ENCODE data around the gene ICE1. TPM values are rescaled to one million over a fixed set of nuclear protein-coding genes. Genes with fewer than 3 reads are reported as not detected.

Gene ICE1
- total RNA-seq, 1 donor from 2014 or later, result 13.5 TPM

GRCh38 chr5:5398071-5398470, 24.4 kb upstream of the ICE1 start:
- no peak for DNase-seq (ENCODE audit: low spot score in 2 of 2)
- H3K27me3 ChIP-seq, result no peaks in the 10 kb centered on the region
- no peaks in the 10 kb centered on the region for H3K4me1 ChIP-seq
- no peaks in the 10 kb centered on the region for H3K9me3 ChIP-seq
- no peak overlapping the region for H3K4me3 ChIP-seq
- TF ChIP-seq CTCF (IDR thresholded peaks at IDR 0.05), result no peak
- no peaks in the 10 kb centered on the region for H3K36me3 ChIP-seq
- H3K27ac ChIP-seq, result no peak overlapping the region
- intact Hi-C loops (cut with DNase I), result no loop called here

- intact Hi-C loops (cut with DNase I), result no loop called here
- no peaks in the 10 kb centered on the region for H3K9me3 ChIP-seq
- H3K27me3 ChIP-seq, result no peaks in the 10 kb centered on the region
- no peaks in the 10 kb centered on the region for H3K36me3 ChIP-seq
- H3K4me3 ChIP-seq, result no peak overlapping the region
- no peak for TF ChIP-seq CTCF (IDR thresholded peaks at IDR 0.05)
- DNase-seq (ENCODE audit: low spot score in 2 of 2), result no peak
- H3K27ac ChIP-seq, result no peak overlapping the region
- H3K4me1 ChIP-seq, result no peaks in the 10 kb centered on the region
Measured at GRCh38 chr5:5401095-5401494, 21.4 kb upstream of the ICE1 start.

GRCh38 chr5:5403741-5404140, 18.7 kb upstream of the ICE1 start:
- no peak for DNase-seq (ENCODE audit: low spot score in 2 of 2)
- intact Hi-C loops (cut with DNase I), result no loop called here
- Histone ChIP-seq H3K4me1 (no peaks in the 10 kb centered on the region), H3K27ac (no peak overlapping the region), H3K27me3 (no peaks in the 10 kb centered on the region), H3K4me3 (no peak overlapping the region), H3K9me3 (no peaks in the 10 kb centered on the region), H3K36me3 (no peaks in the 10 kb centered on the region)
- TF ChIP-seq CTCF (IDR thresholded peaks at IDR 0.05), result no peak

GRCh38 chr5:5404381-5404780, 18.1 kb upstream of the ICE1 start:
- no peak for DNase-seq (ENCODE audit: low spot score in 2 of 2)
- no peak overlapping the region for H3K27ac ChIP-seq
- no peaks in the 10 kb centered on the region for H3K27me3 ChIP-seq
- H3K9me3 ChIP-seq, result peaks cover 0 to 4% of the 10 kb centered on the region in 2 donors
- H3K36me3 ChIP-seq, result no peaks in the 10 kb centered on the region
- intact Hi-C loops (cut with DNase I), result no loop called here
- TF ChIP-seq CTCF (IDR thresholded peaks at IDR 0.05), result no peak
- no peak overlapping the region for H3K4me3 ChIP-seq
- H3K4me1 ChIP-seq, result no peaks in the 10 kb centered on the region

GRCh38 chr5:5405441-5405840, 17.0 kb upstream of the ICE1 start:
- no peak for DNase-seq (ENCODE audit: low spot score in 2 of 2)
- peaks cover 0 to 5% of the 10 kb centered on the region in 2 donors for H3K9me3 ChIP-seq
- no peak overlapping the region for H3K4me3 ChIP-seq
- H3K4me1 ChIP-seq, result no peaks in the 10 kb centered on the region
- intact Hi-C loops (cut with DNase I), result no loop called here
- H3K27me3 ChIP-seq, result no peaks in the 10 kb centered on the region
- no peaks in the 10 kb centered on the region for H3K36me3 ChIP-seq
- no peak for TF ChIP-seq CTCF (IDR thresholded peaks at IDR 0.05)
- H3K27ac ChIP-seq, result no peak overlapping the region

- Histone ChIP-seq H3K4me1 (no peaks in the 10 kb centered on the region), H3K27ac (no peak overlapping the region), H3K27me3 (no peaks in the 10 kb centered on the region), H3K4me3 (no peak overlapping the region), H3K9me3 (peaks cover 0 to 5% of the 10 kb centered on the region in 2 donors), H3K36me3 (no peaks in the 10 kb centered on the region)
- DNase-seq (ENCODE audit: low spot score in 2 of 2), result no peak
- intact Hi-C loops (cut with DNase I), result no loop called here
- no peak for TF ChIP-seq CTCF (IDR thresholded peaks at IDR 0.05)
Measured at GRCh38 chr5:5407924-5408323, 14.6 kb upstream of the ICE1 start.
